Mesodermal cell (in vitro differentiated cells): Measurements from ENCODE around the gene TENT4A.

ENCODE experiments used
- H3K27ac ChIP-seq: 2 replicates; pipeline ENCODE4 v1.7.0; 2013; ENCODE audit warnings: mild to moderate bottlenecking, low read depth, low read length, moderate library complexity; ENCODE audit not compliant: severe bottlenecking
- H3K36me3 ChIP-seq: 2 replicates; pipeline ENCODE4 v1.7.1; 2013; ENCODE audit warnings: mild to moderate bottlenecking, low read length, moderate library complexity; ENCODE audit not compliant: control insufficient read depth, insufficient read depth
- H3K4me1 ChIP-seq: one replicate; pipeline ENCODE4 v1.7.1; 2013; ENCODE audit warnings: mild to moderate bottlenecking, low read length; ENCODE audit not compliant: insufficient read depth, control insufficient read depth, poor library complexity, severe bottlenecking
- H3K4me3 ChIP-seq: 2 replicates; pipeline ENCODE4 v1.7.0; 2013; ENCODE audit warnings: low read length, control low read depth, mild to moderate bottlenecking; ENCODE audit not compliant: insufficient read depth, poor library complexity, severe bottlenecking; ENCODE audit errors: extremely low read depth
- H3K9me3 ChIP-seq: 2 replicates; pipeline ENCODE4 v1.7.1; 2013; ENCODE audit warnings: mild to moderate bottlenecking, low read length, moderate library complexity; ENCODE audit not compliant: control insufficient read depth
- WGBS, 2 experiments: methylation state at CpG; one replicate each; pipeline ENCODE4 v1.1.5; 2013; ENCODE audit warnings: missing lambda C conversion rate in 2 of 2; ENCODE audit not compliant: insufficient coverage in 2 of 2; 5-methylcytosine and 5-hydroxymethylcytosine counted together

TENT4A gene

DNA sequence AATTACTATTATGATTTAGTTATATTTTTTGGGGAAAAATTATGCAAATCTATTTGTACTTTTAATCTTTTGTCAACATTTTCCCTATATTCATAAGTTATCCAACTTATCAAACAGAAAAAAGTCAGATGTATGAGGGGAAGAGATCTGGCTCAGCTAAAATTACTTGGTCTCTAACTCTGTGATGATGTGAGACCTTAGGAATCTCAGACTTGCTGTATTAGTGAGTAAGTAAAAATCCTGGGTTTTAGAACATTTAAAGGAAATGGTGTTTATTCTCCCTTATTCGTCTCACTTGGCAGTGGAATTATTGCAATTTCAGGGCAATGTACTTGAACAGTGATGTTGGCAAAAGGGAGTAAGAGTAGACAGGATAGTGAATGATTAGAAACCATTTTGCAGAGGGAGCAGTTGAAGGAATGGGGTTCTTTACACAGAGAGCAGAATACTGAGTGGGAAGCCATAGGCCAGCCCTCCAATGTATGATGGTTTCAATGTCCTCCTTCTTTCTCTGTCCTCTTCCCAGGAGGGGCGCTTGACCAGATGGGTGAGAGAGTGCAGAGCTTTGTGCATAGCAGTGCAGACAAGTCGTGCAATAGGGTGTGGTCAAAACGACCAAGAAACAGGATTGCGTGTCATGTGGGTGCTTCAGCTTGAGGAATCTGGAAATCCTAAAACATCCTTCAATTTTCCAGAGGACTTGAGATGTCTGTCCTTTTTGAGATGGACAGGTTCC, 91.7 kb downstream of the TENT4A start:
- H3K27ac ChIP-seq: no peak overlapping the region
- H3K4me3 ChIP-seq: no peak overlapping the region
- WGBS, 2 experiments: 77 to 80% methylated on average over 2 to 4 of the region's 5 CpGs
- H3K36me3 ChIP-seq: no peaks in the 10 kb centered on the region
- peaks cover 5% of the 10 kb centered on the region for H3K4me1 ChIP-seq
- peaks cover 11% of the 10 kb centered on the region for H3K9me3 ChIP-seq

DNA sequence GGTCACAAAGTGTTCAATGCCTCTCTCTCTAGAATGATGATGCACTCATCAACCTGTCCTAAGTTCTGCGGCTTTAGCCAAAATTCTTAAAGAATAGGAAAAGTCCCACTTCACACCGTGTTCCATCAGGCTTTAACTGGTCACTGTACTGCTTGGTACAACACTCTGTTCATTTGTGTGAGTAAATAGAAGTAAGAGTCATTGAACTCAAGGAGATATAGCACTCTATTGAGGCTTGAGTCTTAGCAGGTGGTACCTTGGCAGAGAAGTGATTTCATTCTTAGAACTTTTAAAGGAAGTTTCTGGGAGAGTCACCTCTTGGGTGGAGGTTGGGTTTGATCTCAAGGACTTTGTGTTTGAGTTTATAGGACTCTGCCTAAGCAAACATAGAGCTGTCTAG, 92.6 kb downstream of the TENT4A start:
- H3K4me3 ChIP-seq: no peak overlapping the region
- H3K4me1 ChIP-seq: peaks cover 5% of the 10 kb centered on the region
- 100% methylated on average over 1 of the region's 2 CpGs; no CpG with 5 or more reads in 1 of the 2 experiments for WGBS, 2 experiments
- no peaks in the 10 kb centered on the region for H3K36me3 ChIP-seq
- peaks cover 11% of the 10 kb centered on the region for H3K9me3 ChIP-seq
- H3K27ac ChIP-seq: no peak overlapping the region
